Mesenchymal stem cell (in vitro differentiated cells and primary cell): ENCODE measurements around the gene FGD6.

ENCODE experiments used
- DNase-seq: peaks from one replicate; pipeline ENCODE4 v3.0.0-alpha.2; 2013
- H2AFZ ChIP-seq: one replicate; pipeline ENCODE4 v1.6.1; 2013; ENCODE audit warnings: low read depth, mild to moderate bottlenecking, control low read depth, inconsistent platforms, low read length, moderate library complexity
- H2AK5ac ChIP-seq: 2 replicates; pipeline ENCODE4 v1.6.1; 2013; ENCODE audit warnings: low read length, moderate library complexity, mild to moderate bottlenecking, inconsistent platforms; ENCODE audit not compliant: severe bottlenecking
- H2BK120ac ChIP-seq: one replicate; pipeline ENCODE4 v1.6.1; 2013; ENCODE audit warnings: low read depth, mild to moderate bottlenecking, inconsistent platforms, low read length, moderate library complexity
- H2BK12ac ChIP-seq, 2 experiments: one replicate each; pipeline ENCODE4 v1.6.1; 2013; ENCODE audit warnings: inconsistent platforms in 2 of 2, low read length in 2 of 2, mild to moderate bottlenecking in 2 of 2, moderate library complexity in 2 of 2, control low read depth in 1 of 2
- H2BK15ac ChIP-seq: one replicate; pipeline ENCODE4 v1.6.1; 2013; ENCODE audit warnings: mild to moderate bottlenecking, low read depth, inconsistent platforms; ENCODE audit not compliant: poor library complexity, severe bottlenecking
- H2BK5ac ChIP-seq: 2 replicates; pipeline ENCODE4 v1.6.1; 2013; ENCODE audit warnings: low read depth, mild to moderate bottlenecking, low read length, control low read depth, inconsistent platforms; ENCODE audit not compliant: poor library complexity, severe bottlenecking
- H3K14ac ChIP-seq, 2 experiments: one replicate each; pipeline ENCODE4 v1.6.1; 2013; ENCODE audit warnings: inconsistent platforms in 2 of 2, low read length in 2 of 2, control low read depth in 1 of 2, mild to moderate bottlenecking in 1 of 2, moderate library complexity in 1 of 2
- H3K18ac ChIP-seq, 2 experiments: one replicate each; pipeline ENCODE4 v1.6.1; 2013; ENCODE audit warnings: inconsistent platforms in 2 of 2, low read length in 2 of 2, control low read depth in 1 of 2, low read depth in 1 of 2, mild to moderate bottlenecking in 1 of 2
- H3K23ac ChIP-seq, 2 experiments: one replicate each; pipeline ENCODE4 v1.6.1; 2013; ENCODE audit warnings: inconsistent platforms in 2 of 2, low read length in 2 of 2, mild to moderate bottlenecking in 2 of 2, moderate library complexity in 2 of 2, control low read depth in 1 of 2
- H3K27ac ChIP-seq: 2 replicates; pipeline ENCODE4 v1.5.1; 2013; ENCODE audit warnings: mild to moderate bottlenecking, moderate library complexity, low read length, control low read depth, inconsistent platforms; ENCODE audit not compliant: poor library complexity, severe bottlenecking
- H3K27me3 ChIP-seq, 2 experiments: 2 replicates each; pipeline versions ENCODE4 v1.6.1 to v1.7.0; 2013; ENCODE audit warnings: low read length in 2 of 2, mild to moderate bottlenecking in 2 of 2, moderate library complexity in 2 of 2, control low read depth in 1 of 2, inconsistent platforms in 1 of 2; ENCODE audit not compliant: control insufficient read depth in 1 of 2, insufficient read depth in 1 of 2
- H3K36me3 ChIP-seq, 2 experiments: 2 replicates each; pipeline versions ENCODE4 v1.6.1 to v1.7.0; 2013; ENCODE audit warnings: low read length in 2 of 2, control low read depth in 1 of 2, inconsistent platforms in 1 of 2, low read depth in 1 of 2, mild to moderate bottlenecking in 1 of 2; ENCODE audit not compliant: insufficient read depth in 2 of 2, control insufficient read depth in 1 of 2
- H3K4ac ChIP-seq, 2 experiments: one replicate each; pipeline ENCODE4 v1.6.1; 2013; ENCODE audit warnings: inconsistent platforms in 2 of 2, low read length in 2 of 2, mild to moderate bottlenecking in 2 of 2, moderate library complexity in 2 of 2, control low read depth in 1 of 2, low read depth in 1 of 2
- H3K4me1 ChIP-seq: 2 replicates; pipeline ENCODE4 v1.6.1; 2013; ENCODE audit warnings: low read depth, low read length, control low read depth; ENCODE audit not compliant: control insufficient read depth, insufficient read depth
- H3K4me2 ChIP-seq: 2 replicates; pipeline ENCODE4 v1.6.1; 2013; ENCODE audit warnings: low read length, mild to moderate bottlenecking, inconsistent platforms; ENCODE audit not compliant: poor library complexity, severe bottlenecking
- H3K4me3 ChIP-seq, 2 experiments: 2 replicates each; pipeline versions ENCODE4 v1.5.1 to v1.7.0; 2013; ENCODE audit warnings: low read length in 2 of 2, mild to moderate bottlenecking in 2 of 2, control low read depth in 1 of 2, low read depth in 1 of 2; ENCODE audit not compliant: insufficient read depth in 1 of 2
- H3K79me1 ChIP-seq: replicated peaks from 2 replicates; pipeline ENCODE4 v1.6.1; 2013; ENCODE audit warnings: mild to moderate bottlenecking, control low read depth, low read length, inconsistent platforms; ENCODE audit not compliant: poor library complexity, severe bottlenecking
- H3K9ac ChIP-seq: 2 replicates; pipeline ENCODE4 v1.7.0; 2013; ENCODE audit warnings: mild to moderate bottlenecking, low read length, moderate library complexity
- H3K9me3 ChIP-seq: 2 replicates; pipeline ENCODE4 v1.7.0; 2013; ENCODE audit warnings: mild to moderate bottlenecking, low read length; ENCODE audit not compliant: control insufficient read depth
- H4K8ac ChIP-seq: one replicate; pipeline ENCODE4 v1.6.1; 2013; ENCODE audit warnings: inconsistent platforms, mild to moderate bottlenecking, low read length, moderate library complexity
- H4K91ac ChIP-seq: one replicate; pipeline ENCODE4 v1.6.1; 2013; ENCODE audit warnings: mild to moderate bottlenecking, low read length, inconsistent platforms
- WGBS: methylation state at CpG from one replicate; pipeline ENCODE4 v1.1.7; 2013; ENCODE audit warnings: mixed read lengths; 5-methylcytosine and 5-hydroxymethylcytosine counted together

Gene FGD6

GRCh38 chr12:95083938-95084337 lies 133.3 kb downstream of the FGD6 start:
- H3K36me3 ChIP-seq = peaks cover 0 to 11% of the 10 kb centered on the region in 2 experiments
- H3K4me3 ChIP-seq = peak overlapping the region in 1 of 2 experiments; percentile 2
- H3K9me3 ChIP-seq = no peaks in the 10 kb centered on the region
- no peak overlapping the region for H3K14ac ChIP-seq
- H3K4ac ChIP-seq = no peak overlapping the region
- H2BK15ac ChIP-seq = no peak overlapping the region
- H3K27ac ChIP-seq = peak overlapping the region; percentile 73
- no peak overlapping the region for H2BK5ac ChIP-seq
- H2AFZ ChIP-seq = no peak overlapping the region
- peak; percentile 92 for DNase-seq
- peak overlapping the region; percentile 67 for H3K9ac ChIP-seq
- H4K91ac ChIP-seq = no peak overlapping the region
- no peak overlapping the region for H3K18ac ChIP-seq
- no peak overlapping the region for H3K4me2 ChIP-seq
- H3K23ac ChIP-seq = no peak overlapping the region
- H3K4me1 ChIP-seq = peaks cover 1% of the 10 kb centered on the region
- WGBS = 6% methylated on average over 4 of the region's 4 CpGs
- H4K8ac ChIP-seq = no peak overlapping the region
- H2BK12ac ChIP-seq = no peak overlapping the region
- no peaks in the 10 kb centered on the region for H3K27me3 ChIP-seq
- H3K79me1 ChIP-seq = peaks cover 4% of the 10 kb centered on the region
- no peak overlapping the region for H2AK5ac ChIP-seq
- no peak overlapping the region for H2BK120ac ChIP-seq

GRCh38 chr12:95083471-95083870 lies 133.8 kb downstream of the FGD6 start:
- H3K9ac ChIP-seq = peak overlapping the region; percentile 67
- H3K4me3 ChIP-seq = peak overlapping the region in 1 of 2 experiments; percentile 2
- no peak overlapping the region for H2AFZ ChIP-seq
- no peak overlapping the region for H2BK15ac ChIP-seq
- H4K8ac ChIP-seq = no peak overlapping the region
- H4K91ac ChIP-seq = no peak overlapping the region
- H3K18ac ChIP-seq = no peak overlapping the region
- no peak overlapping the region for H3K14ac ChIP-seq
- peaks cover 6% of the 10 kb centered on the region for H3K79me1 ChIP-seq
- no peak overlapping the region for H3K4ac ChIP-seq
- H3K9me3 ChIP-seq = no peaks in the 10 kb centered on the region
- H3K27me3 ChIP-seq = no peaks in the 10 kb centered on the region
- H2AK5ac ChIP-seq = no peak overlapping the region
- DNase-seq = no peak
- peaks cover 1% of the 10 kb centered on the region for H3K4me1 ChIP-seq
- H2BK120ac ChIP-seq = no peak overlapping the region
- no peak overlapping the region for H2BK12ac ChIP-seq
- H3K23ac ChIP-seq = no peak overlapping the region
- H3K4me2 ChIP-seq = no peak overlapping the region
- H3K36me3 ChIP-seq = peaks cover 0 to 11% of the 10 kb centered on the region in 2 experiments
- H3K27ac ChIP-seq = peak overlapping the region; percentile 73
- no peak overlapping the region for H2BK5ac ChIP-seq

DNA sequence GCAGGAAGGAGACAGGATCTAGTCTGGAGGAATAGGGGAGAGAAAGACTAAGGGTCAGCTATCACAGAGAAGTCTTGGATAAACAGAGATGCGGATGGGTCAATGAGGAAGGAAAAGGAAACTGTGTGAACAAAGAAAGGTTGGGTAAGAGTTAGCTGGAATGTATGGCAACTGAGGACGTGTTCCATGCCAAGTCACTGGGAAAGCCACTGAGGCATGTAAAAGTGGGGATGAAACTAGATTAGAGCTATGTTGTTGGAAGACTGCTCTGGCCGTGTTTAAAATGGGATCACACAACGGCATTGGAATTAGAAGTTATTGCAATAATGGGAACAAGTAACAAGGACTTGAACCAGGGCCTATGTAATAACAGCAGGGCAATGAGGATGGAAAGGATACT lies 139.9 kb downstream of the FGD6 start:
- H3K4me3 ChIP-seq = peak overlapping the region in 1 of 2 experiments; percentile 5
- 93% methylated on average over 4 of the region's 4 CpGs for WGBS
- no peaks in the 10 kb centered on the region for H3K9me3 ChIP-seq
- no peak overlapping the region for H2BK120ac ChIP-seq
- H3K36me3 ChIP-seq = peaks cover 0 to 12% of the 10 kb centered on the region in 2 experiments
- no peak overlapping the region for H2AK5ac ChIP-seq
- H2BK12ac ChIP-seq = no peak overlapping the region
- no peak overlapping the region for H3K23ac ChIP-seq
- H2AFZ ChIP-seq = no peak overlapping the region
- H3K4me2 ChIP-seq = no peak overlapping the region
- H3K4ac ChIP-seq = no peak overlapping the region
- no peak overlapping the region for H2BK5ac ChIP-seq
- no peak overlapping the region for H3K9ac ChIP-seq
- no peak overlapping the region for H2BK15ac ChIP-seq
- no peak overlapping the region for H4K8ac ChIP-seq
- peaks cover 9% of the 10 kb centered on the region for H3K79me1 ChIP-seq
- H3K27me3 ChIP-seq = no peaks in the 10 kb centered on the region
- no peak overlapping the region for H4K91ac ChIP-seq
- no peak for DNase-seq
- H3K18ac ChIP-seq = no peak overlapping the region
- H3K27ac ChIP-seq = no peak overlapping the region
- H3K4me1 ChIP-seq = no peaks in the 10 kb centered on the region
- H3K14ac ChIP-seq = no peak overlapping the region

- H4K8ac ChIP-seq = no peak overlapping the region
- peaks cover 12% of the 10 kb centered on the region for H3K79me1 ChIP-seq
- H2AK5ac ChIP-seq = peak overlapping the region; percentile 32
- no peak overlapping the region for H3K27ac ChIP-seq
- no peak overlapping the region for H2BK15ac ChIP-seq
- H3K9ac ChIP-seq = peak overlapping the region; percentile 2
- H3K23ac ChIP-seq = no peak overlapping the region
- H3K27me3 ChIP-seq = no peaks in the 10 kb centered on the region
- no peak overlapping the region for H3K18ac ChIP-seq
- no peaks in the 10 kb centered on the region for H3K9me3 ChIP-seq
- peaks cover 6 to 9% of the 10 kb centered on the region in 2 experiments for H3K36me3 ChIP-seq
- H3K4me3 ChIP-seq = no peak overlapping the region
- H3K4me1 ChIP-seq = no peaks in the 10 kb centered on the region
- no peak overlapping the region for H2AFZ ChIP-seq
- DNase-seq = no peak
- H2BK12ac ChIP-seq = no peak overlapping the region
- H3K14ac ChIP-seq = no peak overlapping the region
- no peak overlapping the region for H2BK5ac ChIP-seq
- no peak overlapping the region for H4K91ac ChIP-seq
- no peak overlapping the region for H2BK120ac ChIP-seq
- no peak overlapping the region for H3K4me2 ChIP-seq
- no peak overlapping the region for H3K4ac ChIP-seq
- WGBS = 97% methylated on average over 4 of the region's 5 CpGs
Observed at GRCh38 chr12:95074766-95075165, 142.5 kb downstream of the FGD6 start.
